ENCODE results near the gene TOMM5. TPM values are rescaled to one million over a fixed set of nuclear protein-coding genes. Genes with fewer than 3 reads are reported as not detected.

Gene TOMM5
- polyA plus RNA-seq, 1 experiment: 207 TPM

DNA sequence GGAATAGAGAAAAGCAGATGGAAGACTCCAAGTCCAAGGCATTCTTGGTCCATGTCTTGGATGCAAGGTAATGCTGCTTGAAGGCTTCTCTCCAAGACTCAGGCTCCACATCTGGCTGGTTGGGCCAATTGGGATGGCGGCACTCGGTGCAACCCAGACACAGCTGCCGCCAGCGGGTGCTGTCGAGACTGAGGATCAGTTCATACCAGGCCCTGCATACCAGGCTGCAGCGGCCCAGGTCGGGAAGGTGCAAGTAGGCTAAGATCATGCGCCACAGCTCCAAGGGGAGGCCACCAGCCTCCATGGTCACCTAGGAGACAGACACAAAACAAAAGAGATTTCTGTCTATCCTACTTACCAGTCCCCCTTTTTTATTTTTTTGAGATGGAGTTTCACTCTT, 50.9 kb downstream of the TOMM5 start:
- ChIA-PET CTCF (no interaction called here), POLR2A (no interaction called here)
- H3K27ac ChIP-seq (ENCODE audit: low read depth, low read length): no peak overlapping the region
- H3K9me3 ChIP-seq (ENCODE audit: control insufficient read depth, insufficient read depth, low read length): no peaks in the 10 kb centered on the region
- TF ChIP-seq, protein P1, sequence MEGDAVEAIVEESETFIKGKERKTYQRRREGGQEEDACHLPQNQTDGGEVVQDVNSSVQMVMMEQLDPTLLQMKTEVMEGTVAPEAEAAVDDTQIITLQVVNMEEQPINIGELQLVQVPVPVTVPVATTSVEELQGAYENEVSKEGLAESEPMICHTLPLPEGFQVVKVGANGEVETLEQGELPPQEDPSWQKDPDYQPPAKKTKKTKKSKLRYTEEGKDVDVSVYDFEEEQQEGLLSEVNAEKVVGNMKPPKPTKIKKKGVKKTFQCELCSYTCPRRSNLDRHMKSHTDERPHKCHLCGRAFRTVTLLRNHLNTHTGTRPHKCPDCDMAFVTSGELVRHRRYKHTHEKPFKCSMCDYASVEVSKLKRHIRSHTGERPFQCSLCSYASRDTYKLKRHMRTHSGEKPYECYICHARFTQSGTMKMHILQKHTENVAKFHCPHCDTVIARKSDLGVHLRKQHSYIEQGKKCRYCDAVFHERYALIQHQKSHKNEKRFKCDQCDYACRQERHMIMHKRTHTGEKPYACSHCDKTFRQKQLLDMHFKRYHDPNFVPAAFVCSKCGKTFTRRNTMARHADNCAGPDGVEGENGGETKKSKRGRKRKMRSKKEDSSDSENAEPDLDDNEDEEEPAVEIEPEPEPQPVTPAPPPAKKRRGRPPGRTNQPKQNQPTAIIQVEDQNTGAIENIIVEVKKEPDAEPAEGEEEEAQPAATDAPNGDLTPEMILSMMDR (IDR thresholded peaks at IDR 0.05; ENCODE audit: low read depth, low read length): no peak
- H3K27me3 ChIP-seq (ENCODE audit: control insufficient read depth, insufficient read depth, low read length): no peaks in the 10 kb centered on the region
- DNase-seq (ENCODE audit: low read depth, low spot score): no peak
- no peak overlapping the region for H3K4me3 ChIP-seq (ENCODE audit: low read depth, low read length)

DNA sequence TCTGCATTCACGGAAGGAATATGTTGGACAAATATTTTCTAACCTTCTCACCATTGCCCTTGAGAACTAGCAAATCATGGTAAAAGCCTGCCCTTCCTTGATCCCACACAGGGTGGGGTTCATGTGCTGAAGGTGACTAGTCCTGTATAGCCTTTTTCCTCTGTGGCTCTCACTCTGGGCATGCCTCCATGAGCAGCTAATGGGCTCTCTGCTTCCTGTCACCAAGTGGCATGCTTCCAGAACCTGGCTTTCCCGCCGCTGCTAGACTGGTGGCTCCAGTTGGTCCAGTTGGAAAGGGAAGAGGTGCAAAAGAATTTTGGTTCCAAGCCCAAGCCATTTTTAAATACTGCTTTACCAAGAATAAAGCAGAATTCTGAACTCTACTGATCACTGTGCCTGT, 51.8 kb downstream of the TOMM5 start:
- TF ChIP-seq, protein P1 (IDR thresholded peaks at IDR 0.05; ENCODE audit: low read depth, low read length): no peak
- no peak overlapping the region for H3K4me3 ChIP-seq (ENCODE audit: low read depth, low read length)
- H3K9me3 ChIP-seq (ENCODE audit: control insufficient read depth, insufficient read depth, low read length): no peaks in the 10 kb centered on the region
- POLR2A ChIA-PET: no interaction called here
- DNase-seq (ENCODE audit: low read depth, low spot score): no peak
- CTCF ChIA-PET: interaction anchor here (0.9 kb wide), 1 partner anchor 53 kb away, joined by 3 read pairs; no protein-coding TSS in a partner anchor
- no peaks in the 10 kb centered on the region for H3K27me3 ChIP-seq (ENCODE audit: control insufficient read depth, insufficient read depth, low read length)
- no peak overlapping the region for H3K27ac ChIP-seq (ENCODE audit: low read depth, low read length)

DNA sequence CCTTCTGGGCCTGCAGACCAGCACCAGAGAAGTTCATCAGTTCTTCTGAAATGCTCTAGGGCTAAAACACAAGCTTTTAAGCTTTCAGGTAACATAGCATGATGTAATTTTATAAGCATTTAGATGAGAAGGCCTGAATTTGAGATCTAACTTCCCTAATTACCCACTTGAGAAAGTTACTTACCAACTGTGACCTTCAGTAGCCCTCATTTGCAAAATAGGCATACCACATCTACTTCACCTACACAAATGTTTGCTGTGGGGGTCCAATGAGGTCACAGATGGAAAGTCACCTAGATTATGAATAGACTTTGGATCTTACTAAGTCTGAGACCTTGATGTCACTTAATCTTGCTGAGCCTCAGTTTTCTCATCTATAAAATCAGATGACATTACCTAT, 52.8 kb downstream of the TOMM5 start:
- Histone ChIP-seq H3K27ac (ENCODE audit: low read depth, low read length) (no peak overlapping the region), H3K9me3 (ENCODE audit: control insufficient read depth, insufficient read depth, low read length) (no peaks in the 10 kb centered on the region), H3K27me3 (ENCODE audit: control insufficient read depth, insufficient read depth, low read length) (no peaks in the 10 kb centered on the region), H3K4me3 (ENCODE audit: low read depth, low read length) (no peak overlapping the region)
- CTCF ChIA-PET: interaction anchor here (0.9 kb wide), 1 partner anchor 54 kb away, joined by 3 read pairs; no protein-coding TSS in a partner anchor
- POLR2A ChIA-PET: no interaction called here
- no peak for DNase-seq (ENCODE audit: low read depth, low spot score)
- TF ChIP-seq, protein P1 (IDR thresholded peaks at IDR 0.05; ENCODE audit: low read depth, low read length): no peak

Other genes starting within 250 kb of the TOMM5 start
- 96.1 and 126 TPM in 2 replicates for gene GRHPR, start 169.9 kb downstream of the TOMM5 start, polyA plus RNA-seq (2011; rRNA removed)
- 9.5 and 10.9 TPM in 2 replicates for gene ZBTB5, start 127.1 kb downstream of the TOMM5 start, polyA plus RNA-seq (2011; rRNA removed)
- gene POLR1E, start 106.6 kb downstream of the TOMM5 start, polyA plus RNA-seq (2011; rRNA removed): 42.2 and 44.5 TPM in 2 replicates
- gene FBXO10, start 16.2 kb downstream of the TOMM5 start, polyA plus RNA-seq (2011; rRNA removed): 9.7 and 10.7 TPM in 2 replicates
- not detected in 2 replicates for gene FRMPD1, start 58.4 kb upstream of the TOMM5 start, polyA plus RNA-seq (2011; rRNA removed)
- gene TRMT10B, start 161.2 kb upstream of the TOMM5 start, polyA plus RNA-seq (2011; rRNA removed): 6.3 and 6.9 TPM in 2 replicates
- 19.9 and 29.1 TPM in 2 replicates for gene EXOSC3, start 192.5 kb upstream of the TOMM5 start, polyA plus RNA-seq (2011; rRNA removed)
- 26.4 and 28.7 TPM in 2 replicates for gene DCAF10, start 208.2 kb upstream of the TOMM5 start, polyA plus RNA-seq (2011; rRNA removed)

Data from AG04450 (cell line).